ENCODE results near the gene LAMB3. TPM values are rescaled to one million over a fixed set of nuclear protein-coding genes. Genes with fewer than 3 reads are reported as not detected.

Gene LAMB3
- total RNA-seq, 1 experiment from 2014 or later, result 0.28 TPM

GRCh38 chr1:209626346-209627026 is 25.7 kb downstream of the LAMB3 start:
- no peaks in the 10 kb centered on the region; a peak in 1 of 7 replicates for H3K36me3 Mint-ChIP-seq (ENCODE audit: insufficient read depth in 1 of 3, low read depth in 3 of 3)
- H3K9me3 Mint-ChIP-seq, result no peaks in the 10 kb centered on the region
- no peak overlapping the region for H2BK12ac ChIP-seq (ENCODE audit: insufficient read length, low read depth, low read length)
- no peak overlapping the region for H3T11ph ChIP-seq (ENCODE audit: low read length)
- H2AFZ ChIP-seq (ENCODE audit: low read length), result no peak overlapping the region
- no CpG with 5 or more reads among the region's 19 CpGs for WGBS (ENCODE audit: extremely low coverage, insufficient read length, low lambda C conversion rate)
- H3K27ac Mint-ChIP-seq, result no peak overlapping the region
- no peaks in the 10 kb centered on the region for H4K20me1 ChIP-seq (ENCODE audit: control insufficient read depth, insufficient read depth, insufficient read length)
- no peak overlapping the region for H4K8ac ChIP-seq (replicated peaks; ENCODE audit: insufficient read length, low read depth, low read length)
- H3K23ac ChIP-seq (ENCODE audit: insufficient read length, low read depth, low read length), result no peak overlapping the region
- peaks cover 29 to 35% of the 10 kb centered on the region in 2 experiments for H3K4me1 Mint-ChIP-seq
- no peak overlapping the region; the same call in 1 of the 2 replicates for H3K14ac ChIP-seq (ENCODE audit: insufficient read depth, low read length)
- no peak for TF ChIP-seq CTCF (conservative IDR thresholded peaks at IDR 0.05)
- no peaks in the 10 kb centered on the region for H3K79me2 ChIP-seq (ENCODE audit: insufficient read depth, low read length)
- H3K18ac ChIP-seq (ENCODE audit: insufficient read length, low read depth, low read length), result no peak overlapping the region
- H3K79me1 ChIP-seq (ENCODE audit: insufficient read depth, low read depth, low read length, poor library complexity, severe bottlenecking), result no peaks in the 10 kb centered on the region
- H4K5ac ChIP-seq (ENCODE audit: insufficient read length, low read depth, low read length), result no peak overlapping the region
- no peak overlapping the region for H2AK5ac ChIP-seq (ENCODE audit: insufficient read length, low read length)
- no peak overlapping the region for H2BK5ac ChIP-seq (ENCODE audit: insufficient read length, low read length)
- no peaks in the 10 kb centered on the region for H3K9me3 ChIP-seq (ENCODE audit: control insufficient read depth, low read depth, low read length)
- H3K27me3 ChIP-seq (ENCODE audit: insufficient read depth, low read length), result no peaks in the 10 kb centered on the region
- H3K27me3 Mint-ChIP-seq (ENCODE audit: low read depth), result peaks cover 7% of the 10 kb centered on the region
- no peak overlapping the region for H3K27ac ChIP-seq (ENCODE audit: insufficient read length, low read depth, low read length)
- no peak overlapping the region for H2BK15ac ChIP-seq (ENCODE audit: low read depth, low read length)
- no peak overlapping the region; the same call in 1 of the 2 replicates for H3K4ac ChIP-seq (ENCODE audit: low read depth, low read length)
- no peak overlapping the region for H4K91ac ChIP-seq (ENCODE audit: insufficient read length, low read depth, low read length)
- H3K9ac ChIP-seq (ENCODE audit: extremely low read depth, insufficient read length, low read length), result no peak overlapping the region
- no peak overlapping the region for H3K4me3 Mint-ChIP-seq
- H3K4me1 ChIP-seq (ENCODE audit: insufficient read depth, low read length), result no peaks in the 10 kb centered on the region; the same call in 1 of the 2 replicates
- H3K23me2 ChIP-seq (ENCODE audit: insufficient read length, low read depth, low read length, poor library complexity, severe bottlenecking), result no peaks in the 10 kb centered on the region
- H2BK20ac ChIP-seq (ENCODE audit: low read depth, low read length, poor library complexity, severe bottlenecking), result no peak overlapping the region
- H3K56ac ChIP-seq (ENCODE audit: insufficient read length, low read depth, low read length), result no peak overlapping the region
- no peak overlapping the region for H2BK120ac ChIP-seq (ENCODE audit: low read depth, low read length, poor library complexity, severe bottlenecking)
- H3K4me2 ChIP-seq (ENCODE audit: insufficient read depth, insufficient read length, low read length), result no peak overlapping the region
- no peak for DNase-seq
